Transverse colon (tissue), 4 donors: ENCODE measurements around the gene KLHL29. TPM values are rescaled to one million over a fixed set of nuclear protein-coding genes. Genes with fewer than 3 reads are reported as not detected.

ENCODE experiments used
- DNase-seq: peaks from one replicate; pipeline ENCODE4 v3.0.0-alpha.2; 2019
- H3K27ac ChIP-seq, 4 donors: fragments of 200-600 bp; sonication (generic); 2 replicates each; pipeline ENCODE4 v1.5.1; 2016 to 2018; ENCODE audit warnings: inconsistent platforms in 4 of 4
- H3K27me3 ChIP-seq: fragments of 200-600 bp; sonication (generic); 2 replicates; pipeline ENCODE4 v1.5.1; 2017; ENCODE audit warnings: inconsistent platforms
- H3K36me3 ChIP-seq, 4 donors: fragments of 200-600 bp; sonication (generic); 2 replicates each; pipeline ENCODE4 v1.5.1; 2017 to 2019; ENCODE audit warnings: inconsistent platforms in 4 of 4
- H3K4me1 ChIP-seq, 4 donors: fragments of 200-600 bp; sonication (generic); 2 replicates each; pipeline ENCODE4 v1.5.1; 2017 to 2020; ENCODE audit warnings: inconsistent platforms in 4 of 4
- H3K4me3 ChIP-seq, 4 donors: fragments of 200-600 bp; sonication (generic); 1 replicate in 1 of 4; 2 replicates in 3 of 4; pipeline versions ENCODE4 v1.5.1 to v1.6.1; 2017 to 2019; ENCODE audit warnings: inconsistent platforms in 4 of 4
- H3K9me3 ChIP-seq, 2 donors: fragments of 200-600 bp; sonication (generic); 2 replicates each; pipeline ENCODE4 v1.5.1; 2017 to 2019; ENCODE audit warnings: inconsistent platforms in 2 of 2
- EP300 ChIP-seq: sonication (generic); formaldehyde crosslinking; IDR thresholded peaks from one replicate; pipeline ENCODE4 v1.6.1; 2017; ENCODE audit warnings: antibody characterized with exemption, low read depth
- POLR2A ChIP-seq: fragments of 450-650 bp; IDR thresholded peaks from one replicate; pipeline ENCODE4 v1.6.1; 2016; ENCODE audit warnings: antibody characterized with exemption, mild to moderate bottlenecking, moderate library complexity
- POLR2AphosphoS5 ChIP-seq, 3 donors: sonication (generic); formaldehyde crosslinking; IDR thresholded peaks; one replicate each; pipeline ENCODE4 v1.6.1; 2016; ENCODE audit warnings: antibody characterized with exemption in 3 of 3
- WGBS, 2 donors: methylation state at CpG; one replicate each; pipeline ENCODE4 v1.1.5; 2018; ENCODE audit warnings: low coverage in 1 of 2; 5-methylcytosine and 5-hydroxymethylcytosine counted together
- in situ Hi-C, 4 donors: fragments of 200-750 bp; cut with MboI; loops; one replicate each; pipeline versions ENCODE4 v1.15.0 to v1.15.1; 2017; ENCODE audit warnings: low sequenced_read_pairs in 3 of 4, low pct_ligation_motif_present in 1 of 4, low pct_unique_long_range_greater_than_20kb in 1 of 4
- intact Hi-C: fragments of 100-400 bp; cut with DNase I; formaldehyde crosslinking; loops from one replicate; pipeline ENCODE4 v1.15.1; 2023; ENCODE audit warnings: low total_unique reads
- total RNA-seq, 4 donors: library from RNA; depleted of rRNA; stranded (reverse); fragments of >200 nt; gene quantifications; one replicate each; pipeline ENCODE4 v1.1.0, GENCODE V29; 2016
- TF ChIP-seq, protein P1 (sequence below), 5 experiments: fragments of 200-600 bp in 3 of 5; fragments of 450-650 bp in 2 of 5; sonication (generic) in 3 of 5; IDR thresholded peaks; 1 replicate in 2 of 5; 2 replicates in 3 of 5; pipeline ENCODE4 v1.5.1; 2016 to 2017; ENCODE audit warnings: antibody characterized with exemption in 5 of 5, inconsistent platforms in 3 of 5, mild to moderate bottlenecking in 2 of 5, moderate library complexity in 1 of 5

KLHL29 gene
- total RNA-seq, 4 donors from 2014 or later = 3.3 to 16.5 (median 5.8) TPM

DNA sequence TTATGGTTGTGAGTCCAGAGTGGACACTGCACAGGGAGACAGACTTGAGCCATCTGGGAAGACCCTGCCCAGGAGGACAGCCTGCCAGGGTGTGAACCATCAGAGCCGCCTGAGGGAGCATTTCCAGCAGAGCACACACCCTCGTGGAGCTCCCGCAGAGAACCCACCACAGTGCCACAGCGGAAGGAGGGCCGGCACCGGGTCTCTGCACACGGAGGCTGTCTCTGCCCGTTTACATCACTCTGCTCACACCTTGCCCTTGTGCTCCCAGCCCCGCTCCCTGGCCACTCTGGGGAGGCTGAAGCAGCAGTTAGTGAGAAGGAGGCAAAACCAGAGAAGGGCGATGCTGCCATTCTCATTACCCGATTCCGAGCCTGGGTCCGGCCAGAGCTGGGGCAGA lies 161.9 kb downstream of the KLHL29 start:
- intact Hi-C loops (no loop called here), in situ Hi-C loops (no loop called here)
- H3K4me1 ChIP-seq = peaks cover 0 to 16% (median 10%) of the 10 kb centered on the region in 4 donors
- TF ChIP-seq, protein P1, sequence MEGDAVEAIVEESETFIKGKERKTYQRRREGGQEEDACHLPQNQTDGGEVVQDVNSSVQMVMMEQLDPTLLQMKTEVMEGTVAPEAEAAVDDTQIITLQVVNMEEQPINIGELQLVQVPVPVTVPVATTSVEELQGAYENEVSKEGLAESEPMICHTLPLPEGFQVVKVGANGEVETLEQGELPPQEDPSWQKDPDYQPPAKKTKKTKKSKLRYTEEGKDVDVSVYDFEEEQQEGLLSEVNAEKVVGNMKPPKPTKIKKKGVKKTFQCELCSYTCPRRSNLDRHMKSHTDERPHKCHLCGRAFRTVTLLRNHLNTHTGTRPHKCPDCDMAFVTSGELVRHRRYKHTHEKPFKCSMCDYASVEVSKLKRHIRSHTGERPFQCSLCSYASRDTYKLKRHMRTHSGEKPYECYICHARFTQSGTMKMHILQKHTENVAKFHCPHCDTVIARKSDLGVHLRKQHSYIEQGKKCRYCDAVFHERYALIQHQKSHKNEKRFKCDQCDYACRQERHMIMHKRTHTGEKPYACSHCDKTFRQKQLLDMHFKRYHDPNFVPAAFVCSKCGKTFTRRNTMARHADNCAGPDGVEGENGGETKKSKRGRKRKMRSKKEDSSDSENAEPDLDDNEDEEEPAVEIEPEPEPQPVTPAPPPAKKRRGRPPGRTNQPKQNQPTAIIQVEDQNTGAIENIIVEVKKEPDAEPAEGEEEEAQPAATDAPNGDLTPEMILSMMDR (IDR thresholded peaks at IDR 0.05) = no peak
- no peak for TF ChIP-seq EP300
- no peak for TF ChIP-seq POLR2AphosphoS5 (IDR thresholded peaks at IDR 0.05)
- TF ChIP-seq POLR2A = no peak
- DNase-seq = no peak
- no peak overlapping the region for H3K4me3 ChIP-seq
- H3K27ac ChIP-seq = no peak overlapping the region
- H3K9me3 ChIP-seq = no peaks in the 10 kb centered on the region
- 93 to 100% methylated on average over 2 to 13 of the region's 13 CpGs for WGBS, 2 donors
- no peaks in the 10 kb centered on the region for H3K27me3 ChIP-seq
- H3K36me3 ChIP-seq = no peaks in the 10 kb centered on the region

- no peak overlapping the region for H3K27ac ChIP-seq
- H3K4me1 ChIP-seq = peaks cover 0 to 10% (median 7%) of the 10 kb centered on the region in 4 donors
- no peaks in the 10 kb centered on the region for H3K9me3 ChIP-seq
- no peak for DNase-seq
- 77% methylated on average over 6 of the region's 6 CpGs; no CpG with 5 or more reads in 1 of the 2 donors for WGBS, 2 donors
- TF ChIP-seq POLR2A (no peak), EP300 (no peak), POLR2AphosphoS5 (IDR thresholded peaks at IDR 0.05) (no peak)
- TF ChIP-seq, protein P1 (IDR thresholded peaks at IDR 0.05) = no peak
- in situ Hi-C loops (no loop called here), intact Hi-C loops (no loop called here)
- no peak overlapping the region for H3K4me3 ChIP-seq
- no peaks in the 10 kb centered on the region for H3K36me3 ChIP-seq
- H3K27me3 ChIP-seq = no peaks in the 10 kb centered on the region
These were observed 162.7 kb downstream of the KLHL29 start for GRCh38 chr2:23547725-23548124.

GRCh38 chr2:23548143-23548769 lies 163.3 kb downstream of the KLHL29 start:
- Histone ChIP-seq H3K4me1 (peaks cover 0 to 10% (median 6%) of the 10 kb centered on the region in 4 donors), H3K9me3 (no peaks in the 10 kb centered on the region), H3K4me3 (no peak overlapping the region), H3K27me3 (no peaks in the 10 kb centered on the region), H3K27ac (no peak overlapping the region), H3K36me3 (no peaks in the 10 kb centered on the region)
- in situ Hi-C loops (no loop called here), intact Hi-C loops (no loop called here)
- WGBS, 2 donors = 98% methylated on average over 14 of the region's 14 CpGs; no CpG with 5 or more reads in 1 of the 2 donors
- TF ChIP-seq POLR2A (no peak), POLR2AphosphoS5 (IDR thresholded peaks at IDR 0.05) (no peak), EP300 (no peak)
- TF ChIP-seq, protein P1 (IDR thresholded peaks at IDR 0.05) = no peak
- no peak for DNase-seq

DNA sequence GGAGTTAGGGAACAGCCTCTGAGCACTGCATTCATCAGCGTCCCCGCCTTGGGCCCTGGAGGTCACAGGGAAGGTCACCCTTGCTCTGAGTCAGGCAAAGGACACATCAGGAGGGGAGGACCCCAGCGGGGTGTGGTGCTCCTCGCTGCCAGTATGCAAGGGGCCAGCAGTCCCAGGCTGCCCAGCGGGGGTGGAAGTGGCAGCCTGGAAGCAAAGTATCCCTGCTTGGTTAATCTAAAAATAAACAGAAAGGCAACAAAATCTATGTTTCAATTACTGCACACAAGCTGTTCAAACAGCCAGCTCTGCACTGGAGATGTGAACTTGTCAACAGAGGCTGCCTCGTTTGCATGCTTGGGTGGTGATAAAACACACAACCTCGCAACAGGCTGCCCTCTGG lies 164.1 kb downstream of the KLHL29 start:
- no peak for DNase-seq
- H3K27ac ChIP-seq = peak overlapping the region in 2 of 4 donors; percentile 32 to 48
- intact Hi-C loops = no loop called here

More for the DNA sequence above, 164.1 kb downstream of the KLHL29 start:
- in situ Hi-C loops = no loop called here
- TF ChIP-seq EP300 (no peak), POLR2AphosphoS5 (IDR thresholded peaks at IDR 0.05) (no peak), POLR2A (no peak)
- TF ChIP-seq, protein P1 (IDR thresholded peaks at IDR 0.05) = no peak
- no peaks in the 10 kb centered on the region for H3K9me3 ChIP-seq
- no peak overlapping the region for H3K4me3 ChIP-seq
- no peaks in the 10 kb centered on the region for H3K27me3 ChIP-seq
- H3K4me1 ChIP-seq = peaks cover 0 to 10% (median 6%) of the 10 kb centered on the region in 4 donors
- WGBS, 2 donors = 37 to 39% methylated on average over 3 to 7 of the region's 7 CpGs
- no peaks in the 10 kb centered on the region for H3K36me3 ChIP-seq
